Neuronal stem cell (in vitro differentiated cells): ENCODE measurements around the gene GUCY1A1.
A peak's percentile ranks its signal among the peaks of the same experiment; 100 is the strongest.

Experiments used
- DNase-seq: peaks from one replicate; pipeline ENCODE4 v3.0.0-alpha.2; 2013; ENCODE audit warnings: low spot score
- H2AFZ ChIP-seq: one replicate; pipeline ENCODE4 v1.6.1; 2013; ENCODE audit warnings: mild to moderate bottlenecking, low read length, inconsistent platforms
- H2AK5ac ChIP-seq: 2 replicates; pipeline ENCODE4 v1.6.1; 2013; ENCODE audit warnings: low read depth, mild to moderate bottlenecking, inconsistent platforms, low read length, moderate library complexity, mixed read lengths
- H2BK120ac ChIP-seq: 2 replicates; pipeline ENCODE4 v1.6.1; 2013; ENCODE audit warnings: low read depth, mild to moderate bottlenecking, inconsistent platforms, low read length, moderate library complexity, mixed read lengths
- H2BK12ac ChIP-seq: one replicate; pipeline ENCODE4 v1.6.1; 2013; ENCODE audit warnings: low read length, inconsistent platforms
- H2BK15ac ChIP-seq: 2 replicates; pipeline ENCODE4 v1.6.1; 2013; ENCODE audit warnings: mild to moderate bottlenecking, low read length, inconsistent platforms, mixed read lengths
- H2BK5ac ChIP-seq: one replicate; pipeline ENCODE4 v1.6.1; 2013; ENCODE audit warnings: inconsistent platforms, mild to moderate bottlenecking, low read length, moderate library complexity
- H3K14ac ChIP-seq: one replicate; pipeline ENCODE4 v1.6.1; 2013; ENCODE audit warnings: low read length, inconsistent platforms
- H3K18ac ChIP-seq: 2 replicates; pipeline ENCODE4 v1.6.1; 2013; ENCODE audit warnings: low read length, inconsistent platforms
- H3K23ac ChIP-seq: 2 replicates; pipeline ENCODE4 v1.6.1; 2013; ENCODE audit warnings: low read depth, mild to moderate bottlenecking, mixed read lengths, low read length, inconsistent platforms; ENCODE audit not compliant: poor library complexity
- H3K27ac ChIP-seq: replicated peaks from 3 replicates; pipeline ENCODE4 v1.5.1; 2013; ENCODE audit warnings: low read length, inconsistent platforms
- H3K27me3 ChIP-seq, 3 experiments: 2 replicates each; pipeline ENCODE4 v1.6.1; 2013; ENCODE audit warnings: low read length in 3 of 3, mild to moderate bottlenecking in 2 of 3, inconsistent platforms in 1 of 3, low read depth in 1 of 3, mixed read lengths in 1 of 3, moderate library complexity in 1 of 3; ENCODE audit not compliant: control insufficient read depth in 3 of 3, insufficient read depth in 3 of 3
- H3K36me3 ChIP-seq, 2 donors: replicated peaks in 1 of 2; 2 replicates each; pipeline ENCODE4 v1.6.1; 2013; ENCODE audit warnings: low read length in 2 of 2; ENCODE audit not compliant: control insufficient read depth in 2 of 2, insufficient read depth in 2 of 2
- H3K4ac ChIP-seq: 2 replicates; pipeline ENCODE4 v1.6.1; 2013; ENCODE audit warnings: inconsistent platforms, mild to moderate bottlenecking, low read length, moderate library complexity
- H3K4me1 ChIP-seq, 2 donors: 1 replicate in 1 of 2; 2 replicates in 1 of 2; pipeline ENCODE4 v1.6.1; 2013; ENCODE audit warnings: low read length in 2 of 2, low read depth in 1 of 2; ENCODE audit not compliant: control insufficient read depth in 2 of 2, insufficient read depth in 1 of 2
- H3K4me2 ChIP-seq: one replicate; pipeline ENCODE4 v1.6.1; 2013; ENCODE audit warnings: mild to moderate bottlenecking, low read length, inconsistent platforms; ENCODE audit not compliant: insufficient read depth, poor library complexity, severe bottlenecking
- H3K4me3 ChIP-seq, 2 donors: 2 replicates each; pipeline ENCODE4 v1.5.1; 2013; ENCODE audit warnings: low read length in 2 of 2, mild to moderate bottlenecking in 2 of 2, inconsistent platforms in 1 of 2, moderate library complexity in 1 of 2
- H3K79me1 ChIP-seq: one replicate; pipeline ENCODE4 v1.6.1; 2013; ENCODE audit warnings: low read depth, mild to moderate bottlenecking, inconsistent platforms, low read length, moderate library complexity
- H3K9ac ChIP-seq: one replicate; pipeline ENCODE4 v1.6.1; 2013; ENCODE audit warnings: mild to moderate bottlenecking, low read depth, low read length, inconsistent platforms; ENCODE audit not compliant: poor library complexity
- H3K9me3 ChIP-seq, 2 donors: replicated peaks in 1 of 2; 2 replicates each; pipeline versions ENCODE3 to v1.6.1; 2013; ENCODE audit warnings: low read length in 2 of 2, mild to moderate bottlenecking in 2 of 2, inconsistent platforms in 1 of 2, low read depth in 1 of 2, mixed read lengths in 1 of 2, moderate library complexity in 1 of 2; ENCODE audit not compliant: control insufficient read depth in 2 of 2, insufficient read depth in 1 of 2
- H4K8ac ChIP-seq: one replicate; pipeline ENCODE4 v1.6.1; 2013; ENCODE audit warnings: low read depth, mild to moderate bottlenecking, inconsistent platforms, low read length, moderate library complexity
- H4K91ac ChIP-seq: one replicate; pipeline ENCODE4 v1.6.1; 2013; ENCODE audit warnings: low read length, low read depth, mild to moderate bottlenecking, inconsistent platforms; ENCODE audit not compliant: poor library complexity
- WGBS, 2 donors: extraction: QIAGEN DNeasy Blood & Tissue Kit; methylation state at CpG; one replicate each; pipeline ENCODE4 v1.1.7; 2013; ENCODE audit warnings: missing lambda C conversion rate in 2 of 2, mixed read lengths in 1 of 2; ENCODE audit not compliant: insufficient read length in 2 of 2, insufficient replicate concordance in 1 of 2; ENCODE audit errors: extremely low coverage in 2 of 2; 5-methylcytosine and 5-hydroxymethylcytosine counted together

The GUCY1A1 gene

GRCh38 chr4:155667568-155668511, 1.2 kb downstream of the GUCY1A1 start:
- H3K4me2 ChIP-seq: peak overlapping the region; percentile 83
- H3K9me3 ChIP-seq: no peaks in the 10 kb centered on the region
- H2AK5ac ChIP-seq: peak overlapping the region; percentile 25
- no peaks in the 10 kb centered on the region for H3K36me3 ChIP-seq
- no peaks in the 10 kb centered on the region for H3K79me1 ChIP-seq
- peak overlapping the region; percentile 82 for H3K18ac ChIP-seq
- peaks cover 0 to 5% of the 10 kb centered on the region in 2 donors for H3K4me1 ChIP-seq
- WGBS, 2 donors: no CpG with 5 or more reads among the region's 71 CpGs
- no peak overlapping the region for H4K8ac ChIP-seq
- H3K14ac ChIP-seq: peak overlapping the region; percentile 63
- H2BK12ac ChIP-seq: no peak overlapping the region
- H2BK120ac ChIP-seq: no peak overlapping the region
- peak overlapping the region; percentile 93 for H2AFZ ChIP-seq
- H3K4ac ChIP-seq: no peak overlapping the region
- H2BK5ac ChIP-seq: no peak overlapping the region
- DNase-seq: peak; percentile 53
- peak overlapping the region; percentile 36 to 94 for H3K4me3 ChIP-seq
- no peak overlapping the region for H4K91ac ChIP-seq
- H3K27ac ChIP-seq: peak overlapping the region; percentile 42
- peaks cover 0 to 67% (median 0%) of the 10 kb centered on the region in 3 experiments for H3K27me3 ChIP-seq
- no peak overlapping the region for H3K23ac ChIP-seq
- H2BK15ac ChIP-seq: peak overlapping the region; percentile 96
- H3K9ac ChIP-seq: peak overlapping the region; percentile 85

GRCh38 chr4:155668707-155669220, 2.1 kb downstream of the GUCY1A1 start:
- Histone ChIP-seq H3K27me3 (peaks cover 0 to 70% (median 0%) of the 10 kb centered on the region in 3 experiments), H2AFZ (no peak overlapping the region), H2BK15ac (no peak overlapping the region), H2AK5ac (no peak overlapping the region), H3K4me3 (no peak overlapping the region), H4K91ac (no peak overlapping the region), H3K27ac (no peak overlapping the region), H4K8ac (no peak overlapping the region), H3K4me1 (peaks cover 0 to 5% of the 10 kb centered on the region in 2 donors), H3K23ac (no peak overlapping the region), H3K14ac (no peak overlapping the region), H3K79me1 (no peaks in the 10 kb centered on the region), H3K18ac (no peak overlapping the region), H3K9me3 (no peaks in the 10 kb centered on the region), H2BK120ac (no peak overlapping the region), H2BK12ac (no peak overlapping the region), H3K36me3 (no peaks in the 10 kb centered on the region), H3K4me2 (no peak overlapping the region), H2BK5ac (no peak overlapping the region), H3K4ac (no peak overlapping the region), H3K9ac (no peak overlapping the region)
- no peak for DNase-seq
- WGBS, 2 donors: no CpG with 5 or more reads among the region's 9 CpGs

- no peaks in the 10 kb centered on the region for H3K79me1 ChIP-seq
- H3K4me2 ChIP-seq: no peak overlapping the region
- H2AK5ac ChIP-seq: no peak overlapping the region
- H2BK12ac ChIP-seq: no peak overlapping the region
- no peak overlapping the region for H4K91ac ChIP-seq
- H3K4me3 ChIP-seq: no peak overlapping the region
- H3K14ac ChIP-seq: no peak overlapping the region
- no peak overlapping the region for H3K23ac ChIP-seq
- no peak overlapping the region for H2BK15ac ChIP-seq
- H3K18ac ChIP-seq: no peak overlapping the region
- H2AFZ ChIP-seq: no peak overlapping the region
- no CpG with 5 or more reads among the region's 2 CpGs for WGBS, 2 donors
- no peak overlapping the region for H4K8ac ChIP-seq
- H2BK5ac ChIP-seq: no peak overlapping the region
- H3K27me3 ChIP-seq: peaks cover 0 to 36% (median 0%) of the 10 kb centered on the region in 3 experiments
- no peak overlapping the region for H3K4ac ChIP-seq
- no peak overlapping the region for H2BK120ac ChIP-seq
- H3K9me3 ChIP-seq: no peaks in the 10 kb centered on the region
- no peak overlapping the region for H3K9ac ChIP-seq
- H3K4me1 ChIP-seq: peaks cover under 1 to 8% of the 10 kb centered on the region in 2 donors
- no peak overlapping the region for H3K27ac ChIP-seq
- no peaks in the 10 kb centered on the region for H3K36me3 ChIP-seq
- DNase-seq: no peak
Measured at GRCh38 chr4:155672342-155672741, 5.7 kb downstream of the GUCY1A1 start.

- Histone ChIP-seq H2BK12ac (no peak overlapping the region), H2BK120ac (no peak overlapping the region), H2AK5ac (no peak overlapping the region), H3K4me2 (no peak overlapping the region), H3K27ac (no peak overlapping the region), H2BK5ac (no peak overlapping the region), H4K91ac (no peak overlapping the region), H3K9me3 (no peaks in the 10 kb centered on the region), H3K18ac (no peak overlapping the region), H3K4me3 (no peak overlapping the region), H3K36me3 (no peaks in the 10 kb centered on the region), H3K79me1 (no peaks in the 10 kb centered on the region), H3K9ac (no peak overlapping the region), H2AFZ (no peak overlapping the region), H3K23ac (no peak overlapping the region), H2BK15ac (no peak overlapping the region), H3K4me1 (peaks cover 0 to 8% of the 10 kb centered on the region in 2 donors), H3K4ac (no peak overlapping the region), H3K27me3 (peaks cover 0 to 24% (median 0%) of the 10 kb centered on the region in 3 experiments), H4K8ac (no peak overlapping the region), H3K14ac (no peak overlapping the region)
- WGBS, 2 donors: no CpG with 5 or more reads among the region's 3 CpGs
- no peak for DNase-seq
Measured at GRCh38 chr4:155673453-155673979, 6.9 kb downstream of the GUCY1A1 start.
